ENCODE data around the gene MTRF1L. TPM values are rescaled to one million over a fixed set of nuclear protein-coding genes. Genes with fewer than 3 reads are reported as not detected.

Gene MTRF1L
- polyA plus RNA-seq, 1 of the 3 experiments (the other 2 are of a cell fraction): 7.7 TPM

GRCh38 chr6:152979116-152979515 lies 23.4 kb downstream of the MTRF1L start:
- ChIA-PET POLR2A (no interaction called here), CTCF (interaction anchor here (2.3 kb wide), 1 partner anchor 25 kb away, joined by 10 read pairs; no protein-coding TSS in a partner anchor)
- Histone ChIP-seq H3K9me2 (no peaks in the 10 kb centered on the region), H3K27me3 (ENCODE audit: insufficient read depth) (no peaks in the 10 kb centered on the region), H3K4me2 (peak overlapping the region; percentile 86), H3K9me3 (no peaks in the 10 kb centered on the region), H3K4me3 (ENCODE audit: low read depth in 2 of 2, low read length in 1 of 2) (no peak overlapping the region), H3K79me2 (ENCODE audit: insufficient read depth) (peaks cover 93% of the 10 kb centered on the region), H3K36me3 (replicated peaks in 1 of 2; ENCODE audit: control insufficient read depth in 1 of 2, insufficient read depth in 2 of 2, low read length in 1 of 2) (peaks cover 23 to 36% of the 10 kb centered on the region in 2 experiments), H2AFZ (ENCODE audit: low read depth) (no peak overlapping the region), H3K27ac (ENCODE audit: low read depth in 2 of 2, low read length in 1 of 2) (peak overlapping the region in 1 of 2 experiments; percentile 51; a peak in 2 of 4 replicates), H3F3A (replicated peaks; ENCODE audit: insufficient read depth) (peaks cover 23% of the 10 kb centered on the region), H4K20me1 (ENCODE audit: insufficient read depth) (peaks cover 67% of the 10 kb centered on the region), H3K4me1 (ENCODE audit: control insufficient read depth in 1 of 2, insufficient read depth in 2 of 2, low read depth in 1 of 2, low read length in 1 of 2) (peaks cover 19 to 22% of the 10 kb centered on the region in 2 experiments; a peak in 3 of 4 replicates), H3K9ac (no peak overlapping the region; the same call in 1 of the 2 replicates)
- WGBS (ENCODE audit: low lambda C conversion rate): 24% methylated on average over 1 of the region's 1 CpG
- TF ChIP-seq PBX3 (IDR thresholded peaks at IDR 0.05): no peak
- no peak for TF ChIP-seq JUND (IDR thresholded peaks at IDR 0.05)
- no peak for TF ChIP-seq IRF3 (IDR thresholded peaks at IDR 0.05; ENCODE audit: low read depth, low read length)
- TF ChIP-seq ELF1 (IDR thresholded peaks at IDR 0.05): no peak
- TF ChIP-seq TAF1 (IDR thresholded peaks at IDR 0.05; ENCODE audit: borderline replicate concordance, low read depth, low read length): no peak
- TF ChIP-seq MEF2A (IDR thresholded peaks at IDR 0.05; ENCODE audit: borderline replicate concordance, low read depth): no peak
- no peak for TF ChIP-seq GATA2 (CRISPR knock-in tag; IDR thresholded peaks at IDR 0.05)
- no peak for DNase-seq

GRCh38 chr6:152978058-152978457 lies 24.5 kb downstream of the MTRF1L start:
- POLR2A ChIA-PET: no interaction called here
- no peaks in the 10 kb centered on the region for H3K27me3 ChIP-seq (ENCODE audit: insufficient read depth)
- CTCF ChIA-PET: interaction anchor here (2.3 kb wide), 1 partner anchor 24 kb away, joined by 10 read pairs; no protein-coding TSS in a partner anchor
- DNase-seq: no peak
- H3K9me3 ChIP-seq: no peaks in the 10 kb centered on the region
- peaks cover 19 to 22% of the 10 kb centered on the region in 2 experiments; a peak in 3 of 4 replicates for H3K4me1 ChIP-seq (ENCODE audit: control insufficient read depth in 1 of 2, insufficient read depth in 2 of 2, low read depth in 1 of 2, low read length in 1 of 2)
- no peak overlapping the region for H3K4me3 ChIP-seq (ENCODE audit: low read depth in 2 of 2, low read length in 1 of 2)
- 49% methylated on average over 3 of the region's 3 CpGs for WGBS (ENCODE audit: low lambda C conversion rate)
- no peaks in the 10 kb centered on the region for H3K9me2 ChIP-seq
- no peak for TF ChIP-seq ELF1 (IDR thresholded peaks at IDR 0.05)
- no peak for TF ChIP-seq FOSL2 (IDR thresholded peaks at IDR 0.05; ENCODE audit: borderline replicate concordance, low read depth)
- no peak for TF ChIP-seq RCOR1 (IDR thresholded peaks at IDR 0.05; ENCODE audit: low read length)
- no peak for TF ChIP-seq TAF1 (IDR thresholded peaks at IDR 0.05; ENCODE audit: borderline replicate concordance, low read depth, low read length)
- TF ChIP-seq YY1 (IDR thresholded peaks at IDR 0.05; ENCODE audit: low read depth): no peak
- TF ChIP-seq RXRA (IDR thresholded peaks at IDR 0.05; ENCODE audit: borderline replicate concordance, low read depth): no peak
- no peak for TF ChIP-seq USF2 (IDR thresholded peaks at IDR 0.05; ENCODE audit: borderline replicate concordance, low read depth, low read length)
- TF ChIP-seq FOXJ3 (CRISPR knock-in tag; IDR thresholded peaks at IDR 0.05): no peak
- no peak for TF ChIP-seq RFX5 (IDR thresholded peaks at IDR 0.05; ENCODE audit: low read length)
- peaks cover 19% of the 10 kb centered on the region for H3F3A ChIP-seq (replicated peaks; ENCODE audit: insufficient read depth)
- H2AFZ ChIP-seq (ENCODE audit: low read depth): no peak overlapping the region
- H3K79me2 ChIP-seq (ENCODE audit: insufficient read depth): peaks cover 98% of the 10 kb centered on the region
- H3K4me2 ChIP-seq: peak overlapping the region; percentile 55; the same call in 1 of the 2 replicates
- peak overlapping the region; percentile 53 to 55; a peak in 3 of 4 replicates for H3K27ac ChIP-seq (ENCODE audit: low read depth in 2 of 2, low read length in 1 of 2)
- peaks cover 32 to 40% of the 10 kb centered on the region in 2 experiments for H3K36me3 ChIP-seq (replicated peaks in 1 of 2; ENCODE audit: control insufficient read depth in 1 of 2, insufficient read depth in 2 of 2, low read length in 1 of 2)
- peak overlapping the region; percentile 40; the same call in 1 of the 2 replicates for H3K9ac ChIP-seq
- H4K20me1 ChIP-seq (ENCODE audit: insufficient read depth): peaks cover 73% of the 10 kb centered on the region

Data from SK-N-SH (cell line).